HG03025 (cell line): ENCODE data around the gene RITA1.

Experiments used
- ATAC-seq: cut with Tn5 transposase; IDR thresholded peaks from one replicate; pipeline ENCODE4 v1.9.1; 2021; ENCODE audit warnings: mild to moderate bottlenecking, moderate library complexity; ENCODE audit not compliant: unreplicated experiment, low FRiP score

RITA1 gene

GRCh38 chr12:113226696-113227568 lies 41.4 kb downstream of the RITA1 start:
- ATAC-seq = no peak

DNA sequence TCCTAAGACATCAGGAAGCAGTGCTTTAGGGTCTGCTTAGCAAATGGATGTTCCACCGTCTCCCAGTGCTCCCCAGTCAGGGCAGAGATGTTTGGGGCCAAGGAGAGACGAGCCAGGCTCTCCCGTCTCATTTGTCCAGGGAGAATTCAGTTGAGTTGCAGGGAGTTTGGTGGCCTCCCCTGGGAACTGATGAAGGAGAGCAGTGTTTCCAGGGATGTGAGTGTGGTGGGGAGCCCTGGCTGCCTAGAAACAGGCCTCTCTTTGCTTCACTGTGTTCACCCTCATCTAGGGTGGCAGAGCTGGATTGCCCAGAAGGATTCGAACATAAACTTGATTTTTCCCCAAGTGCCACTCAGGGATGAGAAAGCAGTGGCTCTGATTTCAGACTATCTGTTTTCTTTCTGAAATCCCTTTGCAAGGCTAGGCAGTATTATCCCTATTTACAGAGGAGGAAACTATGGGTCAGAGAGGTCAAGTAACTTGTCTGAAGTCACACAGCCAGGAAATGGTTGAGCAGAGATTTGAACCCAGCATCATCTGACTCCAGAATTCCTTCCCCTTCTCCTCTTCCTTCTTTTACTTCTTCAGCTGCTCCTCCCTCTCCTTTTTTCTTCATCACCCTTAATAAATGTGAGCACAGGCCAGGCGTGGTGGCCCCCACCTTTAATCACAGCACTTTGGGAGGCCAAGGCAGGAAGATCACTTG lies 42.3 kb downstream of the RITA1 start:
- no peak for ATAC-seq

DNA sequence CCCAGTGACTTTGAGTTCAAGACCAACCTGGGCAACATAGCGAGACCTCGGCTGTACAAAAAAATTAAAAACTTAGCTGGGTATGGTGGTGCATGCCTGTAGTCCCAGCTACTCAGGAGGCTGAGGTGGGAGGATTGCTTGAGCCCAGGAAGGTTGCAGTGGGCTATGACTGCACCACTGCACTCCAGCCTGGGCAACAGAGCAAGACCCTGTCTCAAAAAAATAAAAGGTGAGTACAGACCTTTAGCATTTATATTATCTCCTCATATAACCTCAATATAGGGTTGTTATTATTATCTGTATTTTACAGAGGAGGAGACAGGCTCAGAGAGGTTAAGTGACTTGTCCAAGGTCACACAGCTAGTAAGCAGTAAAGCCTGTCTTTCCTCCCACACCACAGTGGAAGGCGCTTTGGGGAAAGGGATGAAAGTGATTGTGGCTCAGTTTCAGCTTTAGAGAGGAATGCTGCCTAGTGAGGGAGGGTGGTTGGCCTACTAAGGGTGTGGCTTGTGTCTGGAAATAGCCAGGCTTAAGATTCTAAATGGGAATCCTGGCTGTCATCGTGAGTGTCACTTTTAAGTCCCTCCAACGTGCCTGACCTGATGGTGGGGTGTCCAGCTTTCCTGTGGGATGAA lies 43.0 kb downstream of the RITA1 start:
- ATAC-seq = no peak

- no peak for ATAC-seq
These were observed 45.1 kb downstream of the RITA1 start for GRCh38 chr12:113230315-113231234.

DNA sequence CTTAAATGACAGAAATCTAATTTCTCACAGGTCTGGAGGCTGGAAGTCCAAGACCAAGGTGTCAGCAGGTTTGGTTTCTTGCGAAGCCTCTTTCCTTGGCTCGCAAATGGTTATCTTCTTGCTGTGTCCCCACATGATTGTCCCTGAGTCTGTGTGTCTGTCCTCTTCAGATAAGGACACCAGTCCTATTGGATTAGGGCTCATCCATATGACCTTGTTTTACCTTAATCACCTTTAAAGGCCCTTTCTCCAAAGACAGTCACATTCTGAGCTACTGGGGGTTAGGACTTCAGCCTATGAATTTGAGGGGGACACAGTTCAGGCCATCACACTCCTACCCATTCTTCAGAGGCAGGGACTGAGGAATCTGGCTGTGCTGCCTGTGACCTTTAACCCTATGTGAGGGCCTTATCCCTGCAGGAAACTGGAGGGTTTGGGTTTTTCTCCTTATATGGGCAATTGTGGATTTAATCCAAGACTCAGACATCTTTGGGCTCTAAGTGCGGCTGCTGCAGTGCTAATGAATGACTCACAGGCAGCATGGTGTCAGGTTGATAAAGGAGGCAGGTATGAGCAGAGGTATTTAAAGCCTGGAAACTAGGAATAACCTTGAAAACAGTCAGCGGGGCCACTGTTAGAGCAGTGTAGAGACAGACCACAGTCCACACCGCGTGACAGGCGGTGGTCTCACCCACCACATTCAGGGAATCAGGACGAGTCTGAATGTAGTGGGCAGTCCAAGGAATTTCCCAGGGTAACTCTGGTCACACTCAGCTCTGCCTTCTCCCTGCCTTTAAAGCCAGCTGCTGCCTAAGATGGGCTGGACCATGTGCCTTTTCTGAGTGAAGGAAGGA lies 45.9 kb downstream of the RITA1 start:
- no peak for ATAC-seq

DNA sequence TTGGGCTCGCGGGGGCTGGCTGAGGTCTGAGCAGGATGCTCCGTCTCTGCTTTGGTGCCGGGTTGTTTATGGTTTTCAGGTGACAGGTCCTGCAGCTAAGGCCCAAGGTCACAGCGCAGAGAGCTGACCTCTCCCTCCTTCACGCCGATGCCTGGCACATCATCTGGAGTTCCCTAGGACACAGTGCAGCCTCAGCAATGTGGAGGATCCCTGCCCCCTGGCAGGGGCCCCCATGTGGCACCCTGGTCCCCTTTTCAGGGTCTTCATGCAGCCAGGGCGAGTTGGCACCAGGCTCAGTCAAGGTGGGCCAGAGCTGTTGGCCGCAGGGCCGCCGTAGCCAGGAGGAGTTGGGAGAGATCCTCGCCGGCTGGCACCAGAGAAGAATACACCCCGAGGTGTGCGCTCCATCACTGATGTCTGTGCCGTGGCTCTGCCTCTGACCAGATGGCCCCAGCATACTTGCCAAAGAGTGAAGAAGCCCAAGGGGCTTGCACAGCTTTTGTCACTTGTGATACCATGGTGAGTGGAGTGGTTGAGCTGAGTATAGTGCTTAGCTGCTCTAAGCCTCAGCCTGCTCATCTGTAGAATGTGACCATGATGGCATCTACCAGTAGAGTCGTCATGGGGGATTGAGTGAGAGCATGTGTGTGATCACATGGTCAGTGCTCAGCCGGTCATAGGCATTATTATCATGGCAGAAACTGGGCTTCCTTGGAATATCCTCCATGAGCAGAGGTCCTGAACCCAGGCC lies 46.7 kb downstream of the RITA1 start:
- no peak for ATAC-seq

DNA sequence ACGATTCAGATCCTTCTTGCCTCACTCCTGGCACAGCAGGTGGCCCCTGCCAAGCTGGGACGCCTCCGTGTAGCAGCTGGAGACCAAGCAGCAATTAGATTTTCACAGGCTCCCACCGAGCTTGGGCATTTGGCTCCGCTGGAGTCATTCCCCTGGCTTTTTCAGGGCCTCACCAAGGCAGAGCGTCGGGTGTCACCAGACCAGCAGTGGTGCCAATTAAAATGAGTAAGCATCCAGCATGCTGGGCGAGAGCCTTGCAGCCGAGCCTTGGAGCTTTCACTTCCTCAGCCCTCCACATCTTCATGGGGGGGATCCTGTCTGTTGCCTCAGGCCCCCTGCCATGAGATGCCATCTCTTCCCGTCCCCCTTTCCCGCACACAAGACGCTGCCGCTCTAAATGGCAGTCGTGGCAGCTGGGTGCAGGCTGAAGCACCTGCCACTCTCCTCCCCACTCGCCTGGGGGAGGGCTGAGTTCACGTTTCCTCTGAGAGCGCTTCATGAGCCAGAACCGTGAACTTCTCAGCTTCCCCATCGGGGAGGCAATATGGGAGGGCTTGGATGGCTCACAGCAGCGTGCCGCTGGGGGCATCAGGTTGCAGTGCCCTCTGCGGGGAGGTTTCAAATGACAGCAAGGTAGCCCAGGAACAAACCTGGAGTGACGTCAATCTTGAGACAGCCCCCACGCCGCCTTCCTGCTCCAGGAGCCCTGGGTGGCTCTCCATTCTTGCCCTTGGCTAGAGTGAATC lies 47.5 kb downstream of the RITA1 start:
- peak; percentile 56 for ATAC-seq

GRCh38 chr12:113233967-113234366 lies 48.4 kb downstream of the RITA1 start:
- no peak for ATAC-seq

DNA sequence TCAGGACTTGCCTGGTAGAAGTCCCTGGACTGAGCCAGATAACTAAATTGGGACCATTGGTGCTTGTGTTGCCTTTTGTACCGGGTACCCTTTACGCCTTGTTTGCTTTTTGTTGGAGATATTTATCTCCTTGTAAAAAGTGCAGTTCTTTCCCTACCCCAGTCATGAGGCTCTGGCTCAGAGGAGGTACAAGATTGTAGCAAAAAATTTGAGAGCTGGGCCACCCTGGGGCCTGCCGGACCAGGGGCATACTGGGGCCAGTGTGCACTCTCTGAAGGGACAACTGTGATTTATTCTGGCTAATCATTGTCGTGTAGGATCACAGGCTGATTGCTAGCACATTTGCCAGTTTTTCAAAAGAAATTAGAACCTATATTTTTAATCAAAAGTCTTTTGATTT lies 49.0 kb downstream of the RITA1 start:
- ATAC-seq = no peak

DNA sequence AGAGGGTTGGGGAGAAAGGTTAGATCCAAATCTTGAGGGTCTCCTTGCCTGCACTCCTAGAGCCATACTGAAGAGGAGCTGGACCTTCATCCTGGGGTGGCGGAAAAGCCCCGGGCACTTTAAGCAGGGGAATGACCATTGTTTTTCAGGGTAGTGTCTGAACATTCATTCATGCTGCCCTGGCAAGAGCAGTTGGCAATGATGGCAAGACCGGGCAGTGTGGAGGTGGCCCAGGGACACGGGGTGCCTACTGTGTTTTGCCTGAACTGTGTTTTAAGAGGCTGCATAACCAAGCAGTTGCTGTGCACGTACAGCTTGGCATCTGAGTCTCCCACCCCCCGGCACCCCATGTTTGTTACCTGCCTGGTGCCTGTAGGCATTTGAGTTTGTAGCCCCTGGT lies 50.5 kb downstream of the RITA1 start:
- no peak for ATAC-seq

GRCh38 chr12:113236539-113237399 lies 51.2 kb downstream of the RITA1 start:
- ATAC-seq = no peak

GRCh38 chr12:113237748-113238147 lies 52.2 kb downstream of the RITA1 start:
- ATAC-seq = no peak

- ATAC-seq = no peak
These were observed 52.8 kb downstream of the RITA1 start for GRCh38 chr12:113238309-113238708.

DNA sequence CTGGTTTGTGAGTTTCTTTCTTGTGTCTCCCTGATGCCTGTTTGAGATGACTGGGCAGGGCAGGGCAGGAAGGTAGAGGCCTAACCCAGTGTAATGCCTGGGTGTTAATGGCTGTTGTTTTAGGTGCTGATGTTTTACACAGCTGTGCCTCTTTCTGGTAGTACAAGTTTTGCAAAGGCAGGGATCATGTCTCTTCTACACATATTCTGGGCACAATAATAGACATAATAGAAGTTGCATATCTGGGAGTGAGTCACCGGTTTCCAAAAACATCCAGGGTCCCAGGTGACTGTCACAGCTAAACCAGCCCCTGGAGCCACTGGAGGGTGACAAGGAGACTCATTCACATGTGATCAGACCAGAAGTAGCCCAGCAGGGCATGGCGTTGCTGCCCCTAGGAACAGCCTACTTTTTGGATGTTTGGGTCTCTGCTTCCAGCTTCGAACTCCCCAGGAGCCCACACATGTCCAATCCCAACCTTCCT lies 53.8 kb downstream of the RITA1 start:
- no peak for ATAC-seq

GRCh38 chr12:113239811-113240331 lies 54.4 kb downstream of the RITA1 start:
- no peak for ATAC-seq

GRCh38 chr12:113240395-113240794 lies 54.9 kb downstream of the RITA1 start:
- ATAC-seq = no peak
